ENCODE data around the gene CIC.
A peak's percentile ranks its signal among the peaks of the same experiment; 100 is the strongest.

The CIC gene

DNA sequence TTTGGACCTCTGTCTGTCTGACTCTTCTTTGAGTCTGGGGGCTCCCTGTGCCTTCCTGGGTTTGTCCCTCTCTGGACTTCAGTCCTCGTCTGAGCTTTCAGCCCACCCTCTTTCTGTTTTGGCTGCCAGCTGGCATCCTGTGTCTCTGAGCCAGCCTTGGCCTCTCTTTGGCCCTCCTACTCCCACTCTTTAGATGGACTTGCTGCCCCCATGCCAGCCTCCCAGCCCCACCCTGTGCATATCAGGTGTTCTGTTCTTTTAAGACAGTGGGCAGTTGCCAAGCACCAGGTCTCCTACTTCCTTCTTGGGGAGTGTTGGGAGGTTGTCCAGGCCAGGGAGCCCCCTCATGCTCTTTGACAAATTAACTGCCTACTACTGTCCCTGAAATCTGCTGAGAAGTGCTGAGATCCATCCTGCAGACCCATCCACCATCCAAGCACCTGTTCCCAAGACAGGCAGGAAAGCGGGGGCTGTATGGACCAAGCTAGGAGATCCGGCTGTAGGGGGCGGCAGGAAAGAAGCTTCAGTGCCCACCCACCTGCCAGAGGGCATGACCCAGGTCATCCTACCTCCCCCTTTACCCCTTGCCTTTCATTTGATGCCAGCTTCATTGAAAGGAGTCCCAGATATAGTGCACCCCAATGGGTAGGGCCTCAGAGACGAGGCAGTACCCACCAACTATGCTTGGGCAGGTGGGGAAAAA lies 9.6 kb downstream of the CIC start:
- DNase-seq: no peak

GRCh38 chr19:42279155-42279901 lies 10.3 kb downstream of the CIC start:
- DNase-seq: no peak

DNA sequence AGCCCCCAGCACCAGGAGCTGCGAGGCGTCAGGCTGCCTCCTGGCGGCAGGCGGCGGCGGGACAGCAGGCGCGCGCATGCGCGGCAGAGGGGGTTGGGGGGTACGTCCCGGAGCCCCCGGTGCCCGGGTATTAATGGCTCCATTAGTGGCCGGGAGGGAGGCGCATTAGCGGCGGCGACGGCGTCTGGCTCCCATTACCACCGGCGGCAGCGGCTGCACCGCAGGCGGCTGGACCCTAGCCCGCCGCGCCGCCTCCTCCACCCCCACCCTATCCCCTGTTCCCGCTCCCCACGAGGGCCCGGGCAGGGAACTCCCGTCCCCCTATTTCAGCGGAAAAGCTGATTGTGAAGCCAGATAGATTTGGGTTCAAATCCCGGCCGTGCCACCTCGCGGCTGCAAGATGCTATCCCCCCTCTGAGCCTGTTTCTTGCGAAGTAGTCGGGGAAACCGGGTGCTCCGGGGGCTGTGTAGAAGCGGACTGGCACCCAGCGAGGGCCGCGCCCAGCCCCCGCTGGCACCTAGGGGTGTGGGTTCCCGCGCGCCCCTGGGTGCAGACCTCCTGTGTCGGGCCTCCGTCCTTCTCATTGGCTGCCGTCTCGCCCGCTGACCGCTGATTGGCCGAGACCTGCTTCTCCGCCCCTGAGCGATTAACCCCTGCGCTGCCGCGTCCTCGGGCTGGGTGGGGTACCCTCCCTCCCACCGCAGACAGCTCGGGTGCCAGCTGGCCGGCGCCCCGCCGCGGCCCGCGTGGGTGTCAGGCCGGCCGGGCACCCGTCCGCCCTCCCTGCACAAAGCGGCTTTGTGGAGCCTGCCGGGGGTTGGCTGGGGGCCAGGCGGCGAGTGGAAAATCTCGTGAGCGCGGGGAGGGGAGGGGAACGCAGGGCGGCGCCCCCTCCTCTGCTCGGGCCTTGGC lies 11.1 kb downstream of the CIC start:
- DNase-seq: peak; percentile 94

DNA sequence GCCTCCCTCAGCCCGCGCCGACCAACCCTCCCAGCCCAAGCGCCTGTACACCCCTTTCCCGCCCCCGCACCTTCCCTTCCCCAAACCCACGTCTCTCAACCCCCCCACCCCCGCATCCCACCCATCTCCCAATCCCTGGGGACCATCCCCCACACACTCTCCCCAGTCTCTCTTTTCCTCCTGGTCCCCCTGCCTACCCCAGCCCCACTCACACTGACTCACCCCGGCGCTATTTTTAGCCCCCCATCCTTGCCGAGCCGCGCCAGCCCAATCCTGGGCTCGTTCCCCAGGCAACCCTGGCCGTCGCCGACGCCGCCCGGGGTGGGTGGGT lies 11.7 kb downstream of the CIC start:
- DNase-seq: no peak

- peak; percentile 66 for DNase-seq
These were observed 12.2 kb downstream of the CIC start for GRCh38 chr19:42281146-42281826.

- no peak for DNase-seq
These were observed 13.0 kb downstream of the CIC start for GRCh38 chr19:42281827-42282762.

DNA sequence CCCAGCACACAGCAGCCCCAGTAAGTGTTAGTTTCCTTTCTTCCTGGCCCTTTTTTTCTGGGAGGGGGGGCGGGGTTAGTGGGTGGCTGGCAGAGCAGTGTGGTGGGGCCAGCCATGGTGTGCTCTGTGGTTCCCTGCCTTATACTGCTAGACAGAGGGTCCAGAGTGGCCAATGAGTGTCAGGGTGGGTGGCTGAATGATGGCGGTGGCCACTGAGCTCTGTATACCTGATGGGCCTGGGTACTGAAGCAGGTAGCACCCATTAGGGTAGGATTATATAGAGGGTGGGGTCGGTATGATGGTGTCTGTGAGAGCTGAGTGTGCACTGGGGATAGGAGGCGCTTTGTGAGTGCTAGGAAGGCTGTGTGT lies 13.8 kb downstream of the CIC start:
- DNase-seq: no peak

DNA sequence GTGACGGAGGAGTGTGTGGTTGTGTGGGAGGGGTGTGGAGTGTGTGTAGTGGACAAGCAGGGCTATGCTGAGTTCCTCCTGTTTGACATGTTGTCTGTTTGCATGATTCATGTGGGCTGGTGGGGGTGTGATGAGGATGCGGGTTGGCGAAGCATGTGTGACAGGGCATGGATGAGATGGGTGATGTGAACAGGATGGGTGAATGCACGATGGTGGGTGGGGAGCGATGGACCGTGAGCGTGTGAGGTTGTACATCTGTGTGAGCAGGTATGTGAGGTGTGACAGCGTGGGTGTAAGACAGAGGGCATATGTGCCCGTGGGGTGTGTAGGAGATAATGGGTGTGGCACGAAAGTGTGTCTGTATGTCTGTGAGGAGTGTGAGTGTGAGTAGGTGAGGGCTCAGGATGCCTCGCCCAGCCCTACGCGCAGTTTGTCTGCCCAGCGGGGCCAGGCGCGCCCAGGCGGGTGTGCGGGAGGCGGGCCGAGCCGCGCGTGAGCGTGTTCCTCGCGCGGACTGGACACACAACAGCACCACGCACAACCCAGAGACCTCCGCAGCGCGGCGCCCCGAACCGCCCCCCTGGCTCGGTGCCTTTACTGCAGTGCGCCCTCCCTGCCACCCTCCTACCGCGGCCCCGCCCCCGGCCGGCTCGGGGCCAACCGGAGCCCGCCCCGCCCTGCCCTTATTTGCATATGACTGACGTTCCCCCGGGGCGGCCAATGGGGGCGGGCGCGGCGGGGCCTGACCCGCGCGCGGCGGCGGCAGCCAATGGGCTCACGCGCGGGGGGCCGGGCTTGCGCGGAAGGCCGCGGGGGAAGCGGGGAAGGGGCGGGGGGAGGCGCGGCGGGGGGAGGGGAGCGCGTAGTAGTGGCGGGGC lies 14.4 kb downstream of the CIC start:
- peak; percentile 88 for DNase-seq

DNA sequence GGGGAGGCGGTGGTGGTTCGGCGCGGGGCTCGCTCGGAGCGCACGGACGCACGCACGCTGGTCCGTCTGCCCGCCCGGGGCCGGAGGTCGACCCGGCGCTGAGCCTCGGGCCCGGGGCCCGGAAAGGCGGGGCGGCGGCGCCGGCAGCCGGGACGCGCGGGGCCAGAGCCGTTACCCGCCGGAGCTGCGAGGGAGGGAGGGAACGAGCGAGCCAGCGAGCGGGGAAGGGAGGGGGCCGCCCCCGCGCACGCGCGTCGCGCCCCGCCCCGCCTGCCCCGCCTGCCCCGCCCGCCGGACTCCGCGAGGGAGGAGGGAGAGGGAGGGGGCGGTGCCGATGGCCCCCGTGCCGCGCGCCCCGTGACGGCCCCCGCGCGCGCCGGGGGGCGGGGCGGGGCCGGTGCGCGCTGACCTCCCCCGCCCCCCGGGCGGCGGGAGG lies 15.0 kb downstream of the CIC start:
- DNase-seq: peak; percentile 59

GRCh38 chr19:42284591-42285341 lies 15.7 kb downstream of the CIC start:
- no peak for DNase-seq

DNA sequence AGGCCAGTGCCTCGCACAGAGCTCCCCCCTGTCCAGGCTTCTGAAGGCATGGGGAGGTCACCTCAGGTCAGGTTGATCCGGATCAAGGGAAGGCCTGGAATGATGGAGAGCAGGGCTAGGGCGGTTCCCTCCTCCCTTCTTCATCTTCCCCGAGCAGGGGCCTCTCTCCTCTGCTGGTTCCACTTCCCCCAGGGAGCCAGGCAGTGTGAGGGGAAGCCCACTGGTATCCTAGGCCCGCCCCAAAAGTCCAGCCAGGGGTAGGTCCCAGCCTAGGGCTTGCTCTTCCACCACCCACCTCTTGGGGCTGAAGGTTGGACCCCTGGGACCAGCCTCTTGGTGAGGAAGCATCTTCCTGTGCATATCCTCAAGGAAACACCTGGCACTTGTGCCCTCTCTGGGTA lies 16.5 kb downstream of the CIC start:
- no peak for DNase-seq

GRCh38 chr19:42285988-42286348 lies 16.9 kb downstream of the CIC start:
- DNase-seq: no peak

DNA sequence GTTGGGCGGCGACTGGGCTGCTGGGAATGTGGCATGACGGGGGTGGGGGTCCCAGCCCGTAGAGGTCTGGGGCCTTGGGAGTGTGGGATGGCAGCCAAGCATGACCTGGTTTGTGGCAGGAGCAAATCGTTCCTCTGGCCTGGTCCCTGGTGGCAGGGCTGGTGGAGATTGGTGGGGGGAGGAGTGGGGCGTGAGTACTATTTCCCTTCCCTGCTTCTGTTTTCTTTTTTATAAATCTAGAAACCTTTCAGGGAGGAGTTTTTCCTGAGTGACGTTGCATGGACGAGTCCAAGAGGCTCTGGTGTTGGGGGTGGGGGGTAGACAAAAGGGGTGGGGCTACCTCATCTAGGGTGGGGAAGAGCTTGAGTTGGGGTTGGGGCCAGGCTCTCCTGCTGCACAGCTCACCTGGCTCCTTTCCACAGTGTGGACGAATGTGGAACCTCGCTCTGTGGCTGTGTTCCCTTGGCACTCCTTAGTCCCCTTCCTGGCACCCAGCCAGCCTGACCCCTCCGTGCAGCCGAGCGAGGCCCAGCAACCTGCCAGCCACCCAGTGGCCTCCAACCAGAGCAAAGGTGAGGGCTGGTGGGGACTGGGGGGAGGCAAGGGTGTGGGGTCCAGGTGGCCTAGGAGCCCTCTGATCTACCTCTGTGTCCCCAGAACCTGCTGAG lies 17.4 kb downstream of the CIC start:
- no peak for DNase-seq

GRCh38 chr19:42287017-42287826 lies 18.2 kb downstream of the CIC start:
- DNase-seq: no peak

GRCh38 chr19:42287827-42288107 lies 18.7 kb downstream of the CIC start:
- no peak for DNase-seq

DNA sequence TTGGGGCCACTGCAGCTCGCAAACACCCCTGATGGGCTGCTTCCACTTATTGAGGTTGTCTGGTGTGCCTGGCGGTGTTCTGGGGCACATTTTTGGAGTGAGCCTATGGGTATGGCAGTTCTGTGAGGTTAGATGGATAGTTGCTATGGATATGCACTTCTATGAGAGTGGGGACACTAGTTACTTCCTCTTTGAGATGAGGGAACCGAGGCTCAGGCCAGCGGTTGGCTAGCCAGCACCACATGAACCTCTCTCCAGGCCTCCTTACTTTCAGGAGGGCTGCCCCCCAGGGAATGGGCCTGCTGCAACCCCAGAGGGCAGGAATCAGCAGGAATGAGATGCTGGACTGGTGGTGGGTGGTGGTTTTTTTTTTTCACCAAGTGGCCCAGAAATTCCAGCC lies 19.3 kb downstream of the CIC start:
- DNase-seq: no peak

- DNase-seq: no peak
These were observed 20.0 kb downstream of the CIC start for GRCh38 chr19:42288881-42289555.

DNA sequence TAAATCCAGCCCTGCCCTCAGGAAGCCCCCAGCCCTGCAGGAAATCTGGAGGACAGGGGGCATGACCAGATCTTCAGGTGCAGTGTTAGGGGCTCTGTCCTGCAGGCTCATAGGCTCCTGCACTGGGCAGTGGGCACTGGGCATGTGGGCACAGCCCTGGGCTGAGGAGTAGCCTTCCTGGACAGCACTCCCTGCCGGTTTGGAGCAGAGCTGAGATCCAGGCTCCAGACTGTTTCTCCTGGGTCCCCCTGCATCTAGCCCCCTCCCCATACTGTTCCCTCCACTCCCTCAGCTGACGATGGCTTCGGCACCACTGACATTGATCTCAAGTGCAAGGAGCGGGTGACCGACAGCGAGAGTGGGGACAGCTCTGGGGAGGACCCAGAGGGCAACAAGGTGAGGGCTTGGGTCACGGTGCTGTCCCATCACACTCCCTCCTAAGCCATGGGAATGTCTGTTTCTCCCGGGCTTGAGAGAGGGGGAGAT lies 20.5 kb downstream of the CIC start:
- DNase-seq: no peak

Measured in NCI-H1105 treated with DMSO at 0.1 percent for 48 hours (cell line).